HG03108 (cell line): Measurements from ENCODE around the gene MAP3K21.

ENCODE experiments used
- ATAC-seq: cut with Tn5 transposase; IDR thresholded peaks from one replicate; pipeline ENCODE4 v1.9.1; 2021; ENCODE audit warnings: moderate library complexity; ENCODE audit not compliant: unreplicated experiment

Gene MAP3K21

DNA sequence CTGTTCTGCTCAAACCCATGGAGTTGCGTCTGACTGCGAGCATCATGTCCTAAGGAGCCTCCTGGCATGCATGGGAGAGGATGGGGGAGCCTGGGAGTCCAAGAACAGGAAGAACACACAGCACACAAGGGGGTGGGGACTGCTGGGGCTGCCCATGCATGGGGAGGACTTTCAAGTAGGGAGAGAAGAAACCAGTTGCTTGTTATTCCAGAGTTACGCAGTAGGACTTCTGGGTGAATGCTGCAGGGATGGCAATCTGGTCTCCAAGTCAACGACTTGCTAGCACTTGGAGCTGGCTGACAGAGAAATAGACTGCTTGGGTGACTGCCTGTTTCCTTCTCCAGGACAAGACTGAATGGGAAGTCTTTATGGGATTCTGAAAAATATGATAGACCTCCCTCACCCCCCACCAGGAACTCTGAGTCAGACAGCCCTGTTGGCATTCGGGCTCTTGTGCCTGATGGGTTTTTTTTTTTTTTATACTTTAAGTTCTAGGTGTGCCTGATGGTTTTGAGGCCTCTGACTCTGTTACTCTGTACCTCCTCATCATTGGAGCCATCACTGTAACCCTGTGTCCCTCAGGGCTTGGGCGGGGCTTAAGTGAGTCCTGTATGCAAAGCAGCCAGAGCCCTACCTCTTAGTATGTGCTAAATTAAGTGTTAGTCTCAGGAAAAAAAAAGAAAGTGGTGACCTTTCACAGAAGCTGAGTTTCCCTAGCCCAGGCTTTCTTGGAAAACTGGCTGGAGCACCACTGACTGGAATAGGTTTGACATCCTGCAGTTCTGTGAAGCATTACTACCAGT, 30.3 kb downstream of the MAP3K21 start:
- ATAC-seq = no peak

DNA sequence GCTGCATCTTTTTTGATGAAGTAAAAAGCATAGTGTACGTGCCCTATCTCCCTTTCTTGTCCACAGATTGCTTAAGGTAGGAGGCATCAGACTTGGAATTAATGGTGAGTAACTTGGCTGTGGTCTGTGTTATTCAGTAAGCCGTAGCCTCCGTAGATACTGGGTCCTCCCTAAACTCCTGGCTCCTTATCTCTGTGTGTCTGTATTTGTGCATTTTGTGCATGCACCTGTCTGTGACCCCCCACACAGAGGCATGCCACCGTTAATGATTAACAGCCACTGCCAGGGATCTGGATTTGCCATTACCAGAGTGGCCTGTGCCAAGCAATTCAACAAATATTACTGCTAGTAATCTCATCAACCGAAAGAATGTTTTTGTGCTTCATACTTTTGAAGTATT, 31.9 kb downstream of the MAP3K21 start:
- ATAC-seq = no peak

DNA sequence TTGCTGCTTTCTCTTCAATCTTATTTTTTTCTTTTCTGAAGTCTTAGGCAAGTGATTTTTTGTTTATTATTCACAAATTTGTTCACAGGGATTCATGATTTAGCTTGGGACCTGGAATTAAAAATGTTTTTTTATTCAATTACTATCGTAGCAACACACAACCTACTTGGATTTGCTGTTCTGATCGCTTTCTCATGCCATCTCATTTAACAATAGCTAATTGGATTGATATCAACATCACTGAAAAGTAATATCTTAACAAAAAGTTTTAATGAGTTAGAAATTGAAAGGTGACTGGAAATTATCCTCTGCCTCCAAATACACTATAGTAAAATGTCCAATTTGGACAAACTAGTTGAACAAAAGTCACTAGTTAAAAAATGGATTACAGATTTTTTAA, 32.4 kb downstream of the MAP3K21 start:
- ATAC-seq = no peak

DNA sequence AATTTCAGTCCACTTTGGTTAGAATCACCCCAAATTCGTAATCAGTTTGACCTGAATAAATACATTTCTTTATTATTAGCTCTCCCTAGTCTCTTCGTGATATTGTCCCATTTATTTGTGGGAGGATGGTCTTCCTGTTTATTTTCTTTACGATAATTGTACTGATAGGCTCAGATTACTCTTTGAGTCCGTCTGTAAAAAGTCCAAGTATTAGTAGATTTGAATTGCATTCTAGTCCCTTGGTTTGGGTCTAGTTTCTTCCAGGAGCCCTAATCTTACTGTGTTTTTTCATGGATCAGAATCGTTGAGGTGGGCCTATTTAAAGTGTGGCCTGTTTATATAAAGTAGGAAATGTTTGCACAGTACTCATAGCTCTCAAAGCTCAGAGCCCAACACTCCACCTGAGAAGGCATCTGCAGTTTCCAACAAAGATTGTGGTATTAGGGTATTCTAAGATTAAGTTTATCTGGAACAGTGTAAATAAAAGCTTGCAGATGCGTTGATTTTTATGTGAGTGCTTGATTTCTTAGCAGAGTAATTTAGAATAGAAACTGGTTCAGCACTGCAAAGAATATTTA, 33.1 kb downstream of the MAP3K21 start:
- ATAC-seq = no peak

DNA sequence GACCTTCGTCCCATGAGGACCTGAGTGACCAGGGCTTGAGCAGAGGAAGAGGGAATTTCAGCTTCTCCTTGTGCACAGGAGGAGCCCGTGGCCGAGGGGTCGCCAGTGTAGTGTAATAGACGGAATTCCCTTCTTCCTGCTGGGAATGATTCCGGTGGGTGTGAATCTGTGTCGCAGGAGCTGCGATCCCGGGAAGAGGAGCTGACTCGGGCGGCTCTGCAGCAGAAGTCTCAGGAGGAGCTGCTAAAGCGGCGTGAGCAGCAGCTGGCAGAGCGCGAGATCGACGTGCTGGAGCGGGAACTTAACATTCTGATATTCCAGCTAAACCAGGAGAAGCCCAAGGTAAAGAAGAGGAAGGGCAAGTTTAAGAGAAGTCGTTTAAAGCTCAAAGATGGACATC, 34.4 kb downstream of the MAP3K21 start:
- no peak for ATAC-seq

DNA sequence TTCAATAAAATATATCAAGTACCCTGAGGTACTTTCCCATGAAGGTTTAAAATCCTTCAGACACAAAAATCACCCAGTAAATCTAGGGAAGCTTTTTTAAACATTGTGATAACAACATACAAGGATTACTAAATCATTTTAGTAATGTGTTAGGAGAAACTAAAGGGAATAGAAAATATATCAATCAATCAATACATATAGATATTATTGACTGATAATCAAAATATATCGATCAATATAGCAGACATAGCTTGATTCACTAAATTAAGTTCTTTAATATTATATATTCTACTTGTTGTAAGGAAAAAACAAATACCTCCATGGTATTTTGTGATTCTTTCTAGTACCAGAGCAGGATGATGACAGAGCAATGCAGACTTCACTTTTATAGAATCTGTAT, 35.2 kb downstream of the MAP3K21 start:
- ATAC-seq = no peak

DNA sequence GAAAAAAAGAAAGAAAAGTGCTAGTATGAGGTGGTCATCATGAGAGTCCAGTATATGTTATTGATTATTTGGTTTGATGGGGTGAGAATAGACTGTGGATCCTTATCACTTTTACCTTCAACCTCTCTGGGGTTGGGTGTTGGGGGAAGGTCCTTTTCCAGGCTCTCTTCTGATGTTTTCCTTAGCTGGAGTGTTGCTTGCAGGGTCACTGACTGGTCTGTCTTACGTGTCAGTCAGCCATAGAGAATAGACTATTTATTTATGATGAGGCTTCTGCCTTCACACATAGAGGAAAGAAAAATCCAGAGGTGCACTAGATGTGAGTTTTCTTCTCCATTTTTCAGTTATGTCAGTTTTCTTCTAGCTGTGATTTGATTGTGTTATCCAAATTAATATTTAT, 36.5 kb downstream of the MAP3K21 start:
- no peak for ATAC-seq

DNA sequence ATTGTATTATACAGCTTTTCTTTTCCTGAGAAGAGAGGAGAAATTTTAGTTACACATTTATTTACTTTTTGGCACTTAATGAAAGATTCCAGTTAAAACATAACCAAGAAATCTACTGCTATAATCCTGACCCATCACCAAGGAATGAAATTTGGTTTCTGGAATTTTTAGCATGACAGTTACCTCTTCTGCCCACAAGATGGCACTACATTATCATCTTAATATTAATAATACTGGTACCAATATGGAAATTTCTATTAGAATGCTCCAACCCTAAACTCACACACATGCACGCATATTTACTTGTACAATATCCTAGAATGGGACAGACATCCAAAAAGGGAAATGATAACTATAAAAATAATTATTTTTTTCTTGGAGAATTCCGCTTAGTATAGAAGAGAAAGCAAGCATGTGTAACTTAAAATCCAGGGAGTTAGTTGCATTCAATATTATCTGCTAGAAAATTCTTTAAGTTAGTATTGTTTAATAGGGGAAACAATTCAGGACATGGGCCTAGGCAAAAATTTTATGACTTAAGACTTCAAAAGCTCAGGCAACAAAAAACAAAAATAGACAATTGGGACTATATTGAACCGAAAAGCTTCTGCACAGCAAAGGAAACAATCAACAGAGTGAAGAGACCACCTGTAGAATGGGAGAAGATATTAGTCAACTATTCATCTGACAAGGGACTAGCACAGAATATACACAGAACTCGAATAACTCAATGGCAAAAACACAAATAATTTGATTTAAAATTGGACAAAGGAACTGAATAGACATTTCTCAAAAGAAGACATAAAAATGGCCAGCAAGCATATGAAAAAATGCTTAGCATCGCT, 37.4 kb downstream of the MAP3K21 start:
- no peak for ATAC-seq

DNA sequence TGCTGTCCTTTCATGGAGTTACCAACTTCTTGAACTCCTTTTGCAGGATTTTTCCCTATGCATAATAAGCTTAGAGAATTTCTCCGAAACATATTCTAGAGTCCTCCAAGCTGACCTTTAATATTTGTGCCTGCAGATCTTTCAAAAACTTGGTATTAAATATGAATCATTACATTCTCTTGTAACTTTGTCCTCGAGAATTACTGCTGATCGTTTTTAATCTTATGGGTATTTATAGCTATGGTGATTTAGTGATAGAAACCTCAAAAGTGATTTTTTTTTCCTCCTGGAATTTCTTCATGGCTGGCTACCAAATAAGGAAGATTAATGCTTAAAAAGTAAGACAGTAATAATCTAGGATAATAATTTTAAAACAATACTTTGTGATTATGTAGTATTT, 39.1 kb downstream of the MAP3K21 start:
- no peak for ATAC-seq

DNA sequence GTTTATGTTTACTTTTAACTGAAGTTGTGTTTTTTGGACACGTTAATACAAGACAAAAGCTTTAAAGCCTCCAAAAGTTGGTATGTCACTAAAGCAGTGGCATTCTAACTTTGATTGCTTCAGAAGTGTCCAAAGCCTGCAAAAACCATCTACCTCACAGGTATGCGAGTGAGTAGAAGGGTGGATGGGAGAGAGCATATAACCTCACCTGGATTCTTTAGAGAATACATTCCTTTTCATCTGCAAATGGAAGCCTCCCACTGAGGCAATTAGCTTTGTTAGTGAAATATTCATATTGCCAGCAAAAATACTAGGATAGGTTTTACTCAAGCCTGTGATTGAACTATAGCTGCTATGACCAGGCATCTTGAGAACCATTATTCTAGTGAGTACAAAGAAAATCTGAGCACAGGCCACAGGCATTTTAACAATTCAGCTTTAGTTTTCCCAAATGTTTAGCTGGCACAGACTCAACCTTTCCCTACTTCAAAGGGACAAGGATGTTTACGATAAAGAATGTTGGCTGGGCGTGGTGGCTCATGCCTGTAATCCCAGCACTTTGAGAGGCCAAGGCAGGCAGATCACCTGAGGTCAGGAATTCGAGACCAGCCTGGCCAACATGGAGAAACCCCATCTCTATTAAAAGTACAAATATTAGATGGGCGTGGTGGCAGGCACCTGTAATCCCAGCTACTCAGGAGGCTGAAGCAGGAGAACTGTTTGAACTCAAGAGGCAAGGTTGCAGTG, 39.7 kb downstream of the MAP3K21 start:
- ATAC-seq = no peak

DNA sequence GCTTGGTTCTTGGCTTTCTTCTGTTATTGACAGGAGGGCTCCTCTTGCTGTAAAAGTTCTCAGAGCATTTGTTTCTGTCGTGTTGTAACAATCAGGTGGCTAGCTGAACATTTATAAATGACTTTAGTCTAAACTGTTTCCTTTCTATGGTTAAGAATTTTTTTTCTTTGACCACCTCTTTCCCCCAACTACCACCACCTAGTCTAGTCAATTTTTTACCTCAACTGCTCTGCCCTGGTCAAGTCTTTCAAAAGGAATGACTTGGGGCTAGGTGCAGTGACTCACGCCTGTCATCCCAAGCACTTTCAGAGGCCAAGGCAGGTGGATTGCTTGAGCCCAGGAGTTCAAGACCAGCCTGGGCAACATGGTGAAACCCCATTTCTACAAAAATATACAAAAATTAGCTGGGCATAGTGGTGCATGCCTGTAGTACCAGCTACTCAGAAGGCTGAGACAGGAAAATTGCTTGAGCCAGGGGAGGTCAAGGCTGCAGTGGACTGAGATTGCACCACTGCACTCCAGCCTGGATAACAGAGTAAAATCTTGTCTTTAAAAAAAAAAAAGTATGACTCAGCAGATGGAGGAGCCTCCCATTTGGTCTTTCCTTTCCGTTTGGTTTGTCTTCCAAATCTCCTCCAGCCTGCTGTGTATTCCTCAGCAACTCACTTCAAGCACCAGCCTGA, 40.7 kb downstream of the MAP3K21 start:
- no peak for ATAC-seq

DNA sequence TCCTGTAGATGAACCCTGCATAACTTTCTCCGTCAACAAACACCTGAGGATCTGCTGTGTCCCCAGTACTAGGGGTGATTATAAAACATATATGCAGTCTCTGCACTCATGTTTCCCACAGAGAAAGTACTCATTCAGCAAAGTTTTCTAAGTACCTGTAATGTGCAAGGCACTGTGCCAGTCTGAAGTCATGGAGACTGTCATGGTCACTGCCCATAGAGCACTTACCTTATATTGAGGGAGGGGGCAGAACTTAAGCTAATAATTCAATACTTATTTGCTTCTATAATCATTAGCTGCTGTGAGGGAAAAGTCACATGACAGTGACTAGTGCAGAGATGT, 41.2 kb downstream of the MAP3K21 start:
- no peak for ATAC-seq

DNA sequence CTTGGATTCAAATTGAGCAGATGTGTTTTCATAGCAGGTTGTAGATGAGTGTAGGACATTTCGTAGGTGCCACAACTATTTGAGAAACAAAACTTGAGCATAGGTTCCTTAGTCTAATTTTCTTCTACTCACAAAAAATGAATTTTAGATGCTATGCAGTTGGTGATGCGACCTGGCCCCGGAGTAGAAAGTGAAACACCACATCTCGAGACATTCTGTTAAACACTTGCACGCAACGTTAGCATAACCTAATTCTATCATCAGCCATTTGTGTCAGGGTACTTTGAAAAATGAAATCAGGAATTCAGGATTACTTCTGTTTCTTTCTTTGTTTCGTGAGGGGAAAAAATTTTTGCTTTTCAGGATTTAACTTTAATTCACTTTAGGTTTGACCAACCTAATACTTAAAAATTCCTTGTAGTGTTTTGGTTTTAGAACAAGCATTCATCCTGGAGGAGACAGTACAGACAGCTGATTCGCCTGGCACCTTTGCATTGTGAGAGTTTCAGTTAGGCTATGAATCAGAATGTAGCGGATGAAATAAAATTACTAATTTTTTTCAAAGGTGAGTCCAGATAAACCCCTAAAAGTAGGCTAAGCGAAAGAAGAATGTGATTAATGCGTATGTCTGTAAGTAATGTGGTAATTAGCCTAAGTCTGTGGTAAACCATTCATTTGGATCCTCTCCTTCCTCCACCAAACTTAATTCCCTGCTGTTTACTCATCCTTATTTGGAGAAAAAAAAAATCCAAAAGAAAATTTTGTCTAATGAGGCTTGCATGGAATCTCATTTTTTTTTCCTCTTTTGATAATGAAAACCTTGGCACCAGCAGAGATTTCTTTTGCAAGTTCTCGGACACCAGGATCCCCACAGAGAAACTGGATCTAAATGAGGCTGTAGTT, 44.9 kb downstream of the MAP3K21 start:
- no peak for ATAC-seq

DNA sequence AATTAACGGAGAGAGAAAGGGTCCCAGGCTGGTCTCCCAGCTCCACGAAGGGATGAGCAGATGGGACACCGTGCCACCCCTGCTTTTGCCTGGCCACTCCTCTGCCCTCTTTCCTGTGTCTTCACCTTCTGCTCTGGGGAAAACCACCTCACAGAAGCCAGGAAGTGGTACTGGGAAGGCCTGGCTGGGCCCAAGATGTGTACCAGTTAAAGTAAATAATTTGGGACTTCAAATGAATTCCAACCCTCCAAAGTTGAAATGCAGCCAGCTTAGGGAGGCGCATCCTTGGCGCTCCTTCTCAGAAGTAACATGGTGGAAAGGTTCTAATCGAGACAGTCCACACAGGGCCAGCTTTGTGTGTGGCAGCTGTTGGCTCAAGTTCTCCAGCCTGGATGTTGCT, 45.7 kb downstream of the MAP3K21 start:
- ATAC-seq = no peak

DNA sequence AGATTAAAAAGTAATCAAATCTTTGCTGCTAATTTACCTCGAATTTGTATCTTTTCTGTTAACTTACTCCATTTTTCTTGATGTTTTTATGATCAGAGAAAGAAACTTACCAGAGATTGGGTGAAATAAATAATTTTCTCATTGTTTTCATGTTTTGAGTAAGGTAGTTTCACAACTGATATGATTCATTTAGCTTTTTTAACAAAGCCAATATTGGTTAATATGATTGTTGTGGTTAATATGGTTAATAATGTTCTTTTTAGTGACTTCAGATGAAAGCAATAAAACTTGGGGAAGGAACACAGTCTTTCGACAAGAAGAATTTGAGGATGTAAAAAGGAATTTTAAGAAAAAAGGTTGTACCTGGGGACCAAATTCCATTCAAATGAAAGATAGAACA, 48.1 kb downstream of the MAP3K21 start:
- ATAC-seq = no peak

DNA sequence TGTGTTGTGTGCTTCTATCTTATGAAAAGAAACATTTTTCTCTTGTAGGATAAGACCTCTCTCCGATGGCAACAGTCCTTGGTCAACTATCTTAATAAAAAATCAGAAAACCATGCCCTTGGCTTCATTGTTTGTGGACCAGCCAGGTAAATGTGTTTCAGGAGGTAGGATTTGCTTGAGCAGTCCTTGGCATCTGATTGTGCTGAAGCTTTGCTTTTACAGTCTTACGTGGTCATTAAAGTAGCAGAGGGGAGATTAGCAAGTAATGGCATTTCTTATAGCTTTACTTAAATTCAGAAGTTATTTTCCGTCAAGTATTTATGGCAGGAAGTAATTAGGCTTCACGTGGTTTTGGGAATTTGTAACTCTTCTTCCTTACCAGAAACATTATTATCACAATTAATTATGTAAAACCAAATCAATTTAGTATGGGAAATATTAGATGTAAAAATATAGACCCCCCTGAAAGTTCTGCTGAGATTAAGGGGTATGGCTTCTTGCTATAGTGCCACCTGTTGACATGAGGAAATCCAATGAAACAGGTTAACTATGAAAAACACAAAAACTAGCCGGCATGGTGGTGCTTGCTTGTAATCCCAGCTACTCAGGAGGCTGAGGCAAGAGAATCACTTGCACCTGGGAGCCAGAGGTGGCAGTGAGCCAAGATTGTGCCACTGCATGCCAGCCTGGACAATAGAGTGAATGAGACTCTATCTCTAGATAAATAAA, 49.0 kb downstream of the MAP3K21 start:
- no peak for ATAC-seq

DNA sequence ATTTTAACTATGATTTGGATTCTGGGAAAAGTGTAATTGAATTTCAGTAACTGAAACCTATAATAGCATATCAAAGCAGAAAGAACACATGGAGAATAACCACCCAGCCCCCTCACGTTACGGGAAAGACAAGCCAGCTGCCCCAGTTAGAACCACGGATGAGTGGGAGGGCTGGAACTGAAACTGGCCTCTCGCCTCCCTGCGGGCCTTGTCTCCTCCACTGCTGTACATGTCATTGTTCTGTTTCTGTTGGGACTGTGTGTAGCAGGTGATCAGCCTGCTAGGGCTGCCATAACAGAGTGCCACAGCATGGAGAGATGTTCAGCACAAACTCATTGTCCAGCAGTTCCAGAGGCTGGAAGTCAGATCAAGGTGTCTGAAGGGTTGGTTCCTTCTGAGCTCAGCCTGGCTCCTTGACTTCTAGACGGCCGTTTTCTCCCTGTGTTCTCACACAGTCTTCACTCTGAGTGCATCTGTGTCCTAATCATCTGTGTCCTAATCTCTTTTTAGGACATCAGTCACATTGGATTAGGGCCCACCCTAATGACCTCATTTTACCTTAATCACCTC, 52.4 kb downstream of the MAP3K21 start:
- peak; percentile 54 for ATAC-seq

DNA sequence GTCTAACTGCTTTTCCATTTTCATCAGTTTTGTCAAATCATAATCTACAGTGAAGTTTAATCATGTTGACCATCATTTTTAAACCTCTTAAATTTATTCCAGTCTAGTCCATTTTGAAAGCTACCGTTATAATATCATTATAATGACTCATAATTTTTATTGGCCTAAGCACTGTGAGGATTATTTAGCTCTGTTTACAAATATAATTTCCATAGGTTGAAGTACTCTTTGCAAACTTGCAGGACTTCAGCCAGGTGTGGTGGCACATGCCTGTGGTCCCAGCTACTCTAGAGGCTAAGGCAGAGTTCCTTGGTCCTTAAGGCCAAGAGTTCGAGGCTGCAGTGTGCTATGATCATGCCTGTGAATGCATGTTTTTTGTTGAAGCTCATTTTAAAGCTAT, 54.3 kb downstream of the MAP3K21 start:
- ATAC-seq = no peak

DNA sequence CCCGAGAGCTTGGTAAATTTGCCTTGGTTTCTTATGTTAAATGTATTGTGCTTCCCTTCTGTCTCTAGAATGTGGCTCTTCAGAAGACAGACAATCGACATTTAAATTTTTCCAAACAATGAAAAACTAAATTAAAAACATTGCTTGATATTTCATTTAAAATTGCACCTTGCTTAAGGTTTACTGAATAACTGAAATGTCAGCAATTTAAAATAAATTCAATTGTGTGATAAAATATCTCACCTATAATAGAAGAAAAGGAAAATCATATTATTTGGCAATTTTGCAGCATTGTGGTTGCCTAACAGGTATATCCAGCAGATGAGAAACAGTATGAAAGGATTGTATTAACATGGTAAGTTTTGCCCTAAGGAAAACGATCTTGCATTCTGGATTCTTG, 56.5 kb downstream of the MAP3K21 start:
- ATAC-seq = no peak
